HG03342 (cell line): ENCODE measurements around the gene RING1.

Experiments
- ATAC-seq: cut with Tn5 transposase; IDR thresholded peaks from one replicate; pipeline ENCODE4 v1.9.1; 2021; ENCODE audit warnings: mild to moderate bottlenecking, moderate library complexity; ENCODE audit not compliant: unreplicated experiment

The RING1 gene

GRCh38 chr6:33241968-33242367 is 33.7 kb downstream of the RING1 start:
- ATAC-seq = no peak

DNA sequence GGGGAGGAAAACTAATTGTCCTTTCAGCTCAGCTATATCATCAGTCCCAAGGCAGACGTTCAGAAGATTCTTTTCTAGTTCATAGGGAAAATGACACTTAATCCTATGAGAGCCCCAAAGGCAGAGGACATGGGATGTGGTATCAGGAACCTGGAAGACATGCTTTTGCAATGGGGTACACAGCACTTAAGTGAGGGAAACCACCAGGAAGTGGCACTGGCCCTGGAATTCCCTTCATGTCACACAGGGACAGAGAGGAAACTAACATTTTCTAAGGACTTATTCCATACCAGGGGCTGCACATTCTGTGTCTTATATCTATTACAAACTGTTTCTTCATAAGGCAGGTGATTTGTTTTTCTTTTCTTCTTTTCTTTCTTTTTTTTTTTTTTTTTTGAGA is 35.2 kb downstream of the RING1 start:
- no peak for ATAC-seq

- ATAC-seq = peak; percentile 37
Measured at GRCh38 chr6:33247977-33248642, 39.8 kb downstream of the RING1 start.

DNA sequence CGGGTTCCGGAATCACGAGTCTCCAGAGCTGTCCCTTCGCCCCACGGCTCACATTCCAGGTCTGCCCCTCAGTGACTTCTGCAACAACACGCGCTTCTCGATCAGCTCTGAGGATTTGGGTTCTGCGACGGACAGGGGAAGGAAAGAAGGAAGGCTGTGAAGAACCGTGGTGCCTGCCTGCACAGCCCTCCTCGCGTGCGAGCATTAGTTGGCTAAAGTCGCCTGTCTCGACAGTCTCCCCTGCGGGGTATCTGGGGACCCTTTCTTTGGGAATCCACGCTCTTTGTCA is 40.3 kb downstream of the RING1 start:
- peak; percentile 7 for ATAC-seq

- ATAC-seq = peak; percentile 84
Measured at GRCh38 chr6:33248932-33249731, 40.8 kb downstream of the RING1 start.

DNA sequence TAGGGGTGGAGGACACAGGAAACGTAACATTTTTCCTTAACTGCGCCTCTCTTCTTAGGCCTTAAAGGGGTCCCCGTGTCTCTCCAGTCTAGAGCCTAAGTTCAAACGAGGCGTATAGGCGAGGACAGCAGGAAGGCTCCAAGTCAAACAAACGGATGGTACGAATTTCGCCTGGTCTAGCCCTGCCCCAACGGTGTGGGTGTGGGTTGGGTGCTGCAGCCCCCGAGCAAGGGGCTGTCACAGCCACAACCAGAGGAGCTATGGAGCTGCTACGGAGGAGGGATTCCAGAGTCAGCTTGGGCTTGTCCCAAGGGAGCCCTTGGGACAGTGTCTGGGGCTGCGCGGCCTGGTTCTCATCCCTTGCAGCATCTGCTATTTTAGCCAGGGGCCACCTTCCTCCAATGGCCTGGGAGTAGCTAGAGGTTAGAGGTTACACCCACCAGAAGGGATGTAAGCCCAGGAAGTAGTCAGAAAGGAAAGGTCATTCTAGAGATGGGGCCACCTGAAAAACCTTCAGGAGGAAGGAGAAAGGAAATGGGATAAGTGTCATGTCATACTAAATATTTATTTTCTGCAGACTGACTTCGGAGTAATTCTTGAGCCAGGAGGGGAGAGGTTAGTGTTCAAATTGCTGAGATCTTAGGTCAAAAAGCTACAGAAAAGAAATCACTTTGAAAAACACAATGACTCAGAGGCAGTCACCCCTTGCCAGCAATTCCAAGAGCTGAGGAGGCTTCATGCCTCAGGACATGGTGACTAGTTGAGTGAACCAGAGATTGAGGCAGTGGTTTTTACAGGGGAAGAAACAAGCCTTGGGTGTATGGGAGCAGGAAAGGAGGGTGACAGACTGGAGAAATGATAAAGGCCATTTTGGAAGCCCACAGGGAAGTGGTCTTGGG is 41.7 kb downstream of the RING1 start:
- no peak for ATAC-seq

DNA sequence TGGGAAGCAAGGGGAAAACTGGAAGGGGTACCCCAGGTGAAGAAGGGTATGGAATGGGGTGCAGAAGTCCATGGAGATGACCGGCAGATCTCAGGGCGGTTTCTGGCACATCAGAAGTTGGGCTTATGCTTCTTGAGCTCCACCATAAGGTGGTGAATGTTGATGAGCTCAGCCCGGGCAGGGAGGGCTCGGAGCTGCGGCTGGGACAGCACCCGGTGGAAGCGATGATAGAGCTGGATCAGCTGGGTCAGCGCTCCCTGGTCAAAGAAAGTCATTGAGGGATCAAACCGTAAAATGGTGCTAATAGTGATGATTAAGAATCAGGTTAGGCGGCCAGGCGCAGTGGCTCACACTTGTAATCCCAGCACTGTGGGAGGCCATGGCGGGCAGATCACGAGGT is 42.4 kb downstream of the RING1 start:
- ATAC-seq = no peak

- no peak for ATAC-seq
Measured at GRCh38 chr6:33251395-33252012, 43.2 kb downstream of the RING1 start.

GRCh38 chr6:33252759-33253158 is 44.5 kb downstream of the RING1 start:
- ATAC-seq = no peak

- ATAC-seq = no peak
Measured at GRCh38 chr6:33254591-33254990, 46.3 kb downstream of the RING1 start.

GRCh38 chr6:33259032-33259431 is 50.7 kb downstream of the RING1 start:
- no peak for ATAC-seq
